Esophagus muscularis mucosa (tissue), 4 donors: ENCODE data around the gene PDIA6. TPM values are rescaled to one million over a fixed set of nuclear protein-coding genes. Genes with fewer than 3 reads are reported as not detected.
"Not testable (repeated sequence)": the region's sequence is repeated elsewhere in the genome, so short reads cannot be mapped to it uniquely, and the experiment has no call there.

Experiments
- DNase-seq: peaks from one replicate; pipeline ENCODE4 v3.0.0-alpha.2; 2017; ENCODE audit errors: extremely low spot score
- H3K27ac ChIP-seq, 4 donors: fragments of 200-600 bp; sonication (generic); replicated peaks in 1 of 4; 1 replicate in 3 of 4; 2 replicates in 1 of 4; pipeline ENCODE4 v1.5.1; 2016 to 2019; ENCODE audit warnings: mild to moderate bottlenecking in 1 of 4
- H3K27me3 ChIP-seq, 4 donors: fragments of 200-600 bp; sonication (generic); one replicate each; pipeline versions ENCODE4 v1.5.1 to v1.6.0; 2016 to 2019
- H3K36me3 ChIP-seq, 4 donors: fragments of 200-600 bp; sonication (generic); one replicate each; pipeline ENCODE4 v1.5.1; 2016 to 2019
- H3K4me1 ChIP-seq, 4 donors: fragments of 200-600 bp; sonication (generic); one replicate each; pipeline ENCODE4 v1.5.1; 2016 to 2019
- H3K4me3 ChIP-seq, 4 donors: fragments of 200-600 bp; sonication (generic); 1 replicate in 2 of 4; 2 replicates in 2 of 4; pipeline ENCODE4 v1.5.1; 2016 to 2019; ENCODE audit warnings: mild to moderate bottlenecking in 4 of 4, moderate library complexity in 1 of 4
- H3K9me3 ChIP-seq, 4 donors: fragments of 200-600 bp; sonication (generic); 1 replicate in 3 of 4; 2 replicates in 1 of 4; pipeline ENCODE4 v1.5.1; 2016 to 2019
- EP300 ChIP-seq: sonication (generic); formaldehyde crosslinking; IDR thresholded peaks from one replicate; pipeline ENCODE4 v1.6.1; 2017; ENCODE audit warnings: antibody characterized with exemption
- POLR2A ChIP-seq: fragments of 450-650 bp; IDR thresholded peaks from one replicate; pipeline ENCODE4 v1.6.1; 2017; ENCODE audit warnings: antibody characterized with exemption, moderate library complexity, mild to moderate bottlenecking, low read depth
- POLR2AphosphoS5 ChIP-seq, 2 donors: sonication (generic); formaldehyde crosslinking; IDR thresholded peaks; one replicate each; pipeline ENCODE4 v1.6.1; 2017; ENCODE audit warnings: antibody characterized with exemption in 2 of 2
- WGBS: methylation state at CpG from one replicate; pipeline ENCODE4 v1.1.5; 2018; 5-methylcytosine and 5-hydroxymethylcytosine counted together
- intact Hi-C: fragments of 100-400 bp; cut with DNase I; formaldehyde crosslinking; loops from one replicate; pipeline ENCODE4 v1.15.1; 2023
- total RNA-seq, 4 donors: library from RNA; depleted of rRNA; stranded (reverse); fragments of >200 nt; gene quantifications; one replicate each; pipeline versions ENCODE4 v1.1.0 to v1.2.1, GENCODE V29; 2016
- TF ChIP-seq, protein P1 (sequence below), 3 experiments: fragments of 200-600 bp in 2 of 3; fragments of 450-650 bp in 1 of 3; sonication (generic) in 2 of 3; IDR thresholded peaks; one replicate each; pipeline ENCODE4 v1.5.1; 2017 to 2019; ENCODE audit warnings: antibody characterized with exemption in 3 of 3, mild to moderate bottlenecking in 2 of 3, moderate library complexity in 1 of 3

Gene PDIA6
- total RNA-seq, 4 donors from 2014 or later: 64.8 to 99.7 (median 85.3) TPM

DNA sequence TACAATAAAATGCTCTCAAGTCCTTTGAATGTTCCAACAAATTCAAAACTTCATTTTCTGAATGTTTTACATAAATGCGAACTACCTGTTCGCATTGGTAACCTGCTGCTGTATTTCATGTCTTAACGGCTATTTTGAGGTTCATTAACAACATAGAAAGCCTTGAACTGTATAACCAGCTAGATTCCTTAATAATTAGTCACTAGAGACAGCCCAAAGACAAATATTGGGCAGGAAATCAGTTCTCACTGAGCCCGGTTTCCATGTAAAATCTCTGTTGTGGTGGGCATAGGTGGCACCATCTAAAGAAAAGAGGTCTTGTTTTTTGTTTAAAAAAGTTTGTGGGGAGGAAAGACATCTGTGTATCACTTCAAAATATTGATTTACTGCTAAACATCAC, 29.2 kb downstream of the PDIA6 start:
- TF ChIP-seq, protein P1, sequence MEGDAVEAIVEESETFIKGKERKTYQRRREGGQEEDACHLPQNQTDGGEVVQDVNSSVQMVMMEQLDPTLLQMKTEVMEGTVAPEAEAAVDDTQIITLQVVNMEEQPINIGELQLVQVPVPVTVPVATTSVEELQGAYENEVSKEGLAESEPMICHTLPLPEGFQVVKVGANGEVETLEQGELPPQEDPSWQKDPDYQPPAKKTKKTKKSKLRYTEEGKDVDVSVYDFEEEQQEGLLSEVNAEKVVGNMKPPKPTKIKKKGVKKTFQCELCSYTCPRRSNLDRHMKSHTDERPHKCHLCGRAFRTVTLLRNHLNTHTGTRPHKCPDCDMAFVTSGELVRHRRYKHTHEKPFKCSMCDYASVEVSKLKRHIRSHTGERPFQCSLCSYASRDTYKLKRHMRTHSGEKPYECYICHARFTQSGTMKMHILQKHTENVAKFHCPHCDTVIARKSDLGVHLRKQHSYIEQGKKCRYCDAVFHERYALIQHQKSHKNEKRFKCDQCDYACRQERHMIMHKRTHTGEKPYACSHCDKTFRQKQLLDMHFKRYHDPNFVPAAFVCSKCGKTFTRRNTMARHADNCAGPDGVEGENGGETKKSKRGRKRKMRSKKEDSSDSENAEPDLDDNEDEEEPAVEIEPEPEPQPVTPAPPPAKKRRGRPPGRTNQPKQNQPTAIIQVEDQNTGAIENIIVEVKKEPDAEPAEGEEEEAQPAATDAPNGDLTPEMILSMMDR (IDR thresholded peaks at IDR 0.05): no peak
- no peak for TF ChIP-seq EP300
- TF ChIP-seq POLR2AphosphoS5 (IDR thresholded peaks at IDR 0.05): no peak
- TF ChIP-seq POLR2A: no peak
- peaks cover 74 to 99% (median 91%) of the 10 kb centered on the region in 4 donors for H3K36me3 ChIP-seq
- 82% methylated on average over 4 of the region's 4 CpGs for WGBS
- H3K27me3 ChIP-seq: no peaks in the 10 kb centered on the region
- intact Hi-C loops: no loop called here
- no peaks in the 10 kb centered on the region for H3K4me1 ChIP-seq
- DNase-seq: no peak
- no peaks in the 10 kb centered on the region for H3K9me3 ChIP-seq
- H3K4me3 ChIP-seq: no peak overlapping the region
- H3K27ac ChIP-seq: no peak overlapping the region

DNA sequence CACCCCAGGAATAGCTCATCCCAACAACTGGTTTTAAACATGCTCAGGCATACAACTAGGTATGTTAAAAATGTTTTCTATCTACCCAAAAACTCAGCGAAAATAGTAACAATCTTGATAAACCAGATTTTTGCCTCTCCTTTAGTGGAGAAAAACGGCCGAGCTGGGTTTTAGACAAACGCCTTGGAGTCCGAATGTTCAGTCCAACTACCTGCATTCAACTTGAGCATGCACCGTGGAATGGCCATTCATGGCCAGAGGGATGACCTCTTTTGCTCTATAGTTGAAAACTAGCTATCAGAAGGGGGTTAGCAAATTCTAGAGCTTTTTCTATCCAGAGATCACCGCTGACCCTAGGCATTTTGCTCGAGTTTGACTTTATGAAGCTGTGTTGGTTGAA, 30.8 kb downstream of the PDIA6 start:
- no peak overlapping the region for H3K27ac ChIP-seq
- DNase-seq: no peak
- 94% methylated on average over 8 of the region's 8 CpGs for WGBS
- TF ChIP-seq POLR2AphosphoS5 (IDR thresholded peaks at IDR 0.05) (no peak), POLR2A (no peak), EP300 (no peak)
- TF ChIP-seq, protein P1 (IDR thresholded peaks at IDR 0.05): no peak
- peaks cover 60 to 98% (median 86%) of the 10 kb centered on the region in 4 donors for H3K36me3 ChIP-seq
- no peaks in the 10 kb centered on the region for H3K4me1 ChIP-seq
- intact Hi-C loops: no loop called here
- H3K4me3 ChIP-seq: no peak overlapping the region
- no peaks in the 10 kb centered on the region for H3K9me3 ChIP-seq
- no peaks in the 10 kb centered on the region for H3K27me3 ChIP-seq

DNA sequence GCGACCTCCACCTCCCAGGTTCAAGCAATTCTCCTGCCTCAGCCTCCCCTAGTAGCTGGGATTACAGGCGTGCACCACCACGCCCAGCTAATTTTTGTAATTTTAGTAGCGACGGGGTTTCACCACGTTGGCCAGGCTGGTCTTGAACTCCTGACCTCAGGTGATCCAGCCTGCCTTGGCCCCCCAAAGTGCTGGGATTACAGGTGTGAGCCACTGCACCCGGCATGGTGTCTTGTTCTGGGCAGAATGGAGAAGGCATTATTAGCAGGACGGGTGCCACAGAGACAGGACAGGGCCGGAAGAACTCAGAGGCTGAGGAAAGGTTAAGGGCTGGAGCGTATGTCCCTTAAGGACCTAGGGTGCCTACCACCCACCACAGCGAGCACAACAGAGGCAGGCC, 31.8 kb downstream of the PDIA6 start:
- H3K4me3 ChIP-seq, H3K4me1 ChIP-seq, intact Hi-C loops, H3K27me3 ChIP-seq, H3K27ac ChIP-seq, DNase-seq, H3K9me3 ChIP-seq: not testable (repeated sequence)
- 95% methylated on average over 11 of the region's 11 CpGs for WGBS
- H3K36me3 ChIP-seq: peaks cover 51 to 89% (median 77%) of the 10 kb centered on the region in 4 donors

DNA sequence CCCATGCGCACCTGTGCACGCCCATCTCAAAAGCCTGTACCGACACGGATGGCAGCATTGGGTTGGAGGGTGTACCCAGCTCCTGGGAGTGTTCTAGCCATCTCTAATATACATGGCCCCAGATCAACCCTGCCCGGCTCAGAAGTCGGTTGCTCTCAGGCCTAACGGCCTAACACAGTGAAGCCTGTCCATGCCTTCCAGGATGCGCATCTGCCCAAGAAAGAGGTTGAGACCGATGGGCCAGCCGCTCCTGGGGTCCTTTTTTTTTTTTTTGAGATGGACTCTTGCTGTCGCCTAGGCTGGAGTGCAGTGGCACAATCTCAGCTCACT, 32.1 kb downstream of the PDIA6 start:
- no peaks in the 10 kb centered on the region for H3K27me3 ChIP-seq
- H3K4me3 ChIP-seq: no peak overlapping the region
- H3K4me1 ChIP-seq: no peaks in the 10 kb centered on the region
- whole genome bisulfite sequencing: 94% methylated on average over 11 of the region's 11 CpGs
- intact Hi-C loops: no loop called here
- DNase-seq: no peak
- no peaks in the 10 kb centered on the region for H3K9me3 ChIP-seq
- H3K36me3 ChIP-seq: peaks cover 47 to 85% (median 73%) of the 10 kb centered on the region in 4 donors
- no peak overlapping the region for H3K27ac ChIP-seq
- TF ChIP-seq EP300: no peak
- no peak for TF ChIP-seq POLR2AphosphoS5 (IDR thresholded peaks at IDR 0.05)
- TF ChIP-seq POLR2A: no peak
- TF ChIP-seq, protein P1 (IDR thresholded peaks at IDR 0.05): no peak

DNA sequence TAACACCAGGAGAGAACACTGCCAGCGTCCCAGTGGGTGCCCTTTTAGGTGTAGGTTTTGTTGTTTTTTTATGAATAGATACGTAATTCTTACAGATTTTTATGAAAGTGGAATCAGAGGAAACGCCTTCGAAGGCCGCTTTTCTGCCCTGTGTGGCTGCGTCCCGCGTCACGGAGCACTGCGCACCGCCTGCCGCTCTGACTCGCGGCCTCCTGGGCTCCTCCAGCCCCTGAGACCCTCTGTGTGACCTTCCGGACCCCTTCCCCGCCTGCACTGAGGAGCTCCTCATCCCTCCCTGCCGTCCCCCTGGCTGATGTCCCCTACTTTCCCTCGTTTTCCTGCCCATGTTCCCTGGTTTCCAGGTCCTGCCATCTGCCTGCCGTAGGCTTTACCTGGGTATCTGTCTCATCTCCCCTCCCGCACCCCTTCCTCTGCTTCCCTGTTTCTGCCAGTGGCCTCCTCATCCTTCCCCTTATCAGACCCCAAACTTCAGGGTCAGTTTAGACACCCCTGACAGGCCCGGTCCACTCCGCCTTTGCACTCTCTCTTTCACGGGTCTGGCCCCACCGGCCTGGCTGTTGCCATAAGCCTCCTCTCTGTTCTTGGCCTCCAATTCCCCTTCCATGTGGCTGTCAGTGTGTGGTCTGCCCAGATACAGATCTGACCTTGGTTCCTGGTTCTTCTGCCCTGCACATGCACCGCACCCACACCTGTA, 32.7 kb downstream of the PDIA6 start:
- H3K36me3 ChIP-seq: peaks cover 43 to 80% (median 68%) of the 10 kb centered on the region in 4 donors
- 97% methylated on average over 25 of the region's 25 CpGs for WGBS
- DNase-seq: no peak

More for the DNA sequence above, 32.7 kb downstream of the PDIA6 start:
- H3K9me3 ChIP-seq: no peaks in the 10 kb centered on the region
- TF ChIP-seq, protein P1 (IDR thresholded peaks at IDR 0.05): no peak
- TF ChIP-seq POLR2AphosphoS5 (IDR thresholded peaks at IDR 0.05): no peak
- TF ChIP-seq POLR2A: no peak
- no peak for TF ChIP-seq EP300
- no peaks in the 10 kb centered on the region for H3K4me1 ChIP-seq
- intact Hi-C loops: no loop called here
- H3K27me3 ChIP-seq: no peaks in the 10 kb centered on the region
- H3K4me3 ChIP-seq: no peak overlapping the region
- H3K27ac ChIP-seq: no peak overlapping the region
